GM12801 (cell line): ENCODE measurements around the gene STK24.

Source experiments
- CTCF ChIP-seq: IDR thresholded peaks from one replicate; pipeline ENCODE4 v1.5.1; 2011; ENCODE audit warnings: control low read depth; ENCODE audit not compliant: insufficient read length; ENCODE audit errors: extremely low read depth

Gene STK24

GRCh38 chr13:98449273-98449672 is 127.6 kb downstream of the STK24 start:
- TF ChIP-seq CTCF, result no peak

GRCh38 chr13:98448642-98448928 is 128.3 kb downstream of the STK24 start:
- TF ChIP-seq CTCF, result no peak

- TF ChIP-seq CTCF, result no peak
These were observed 128.8 kb downstream of the STK24 start for GRCh38 chr13:98447881-98448641.

GRCh38 chr13:98447130-98447529 is 129.8 kb downstream of the STK24 start:
- no peak for TF ChIP-seq CTCF

- TF ChIP-seq CTCF, result no peak
These were observed 130.7 kb downstream of the STK24 start for GRCh38 chr13:98446234-98446621.

GRCh38 chr13:98445340-98446233 is 131.3 kb downstream of the STK24 start:
- TF ChIP-seq CTCF, result peak; percentile 65

- no peak for TF ChIP-seq CTCF
These were observed 132.5 kb downstream of the STK24 start for GRCh38 chr13:98444381-98444780.
